HG03432 (cell line): ENCODE data around the gene SHROOM2.

Source experiments
- ATAC-seq: cut with Tn5 transposase; IDR thresholded peaks from one replicate; pipeline ENCODE4 v1.9.1; 2021; ENCODE audit warnings: mild to moderate bottlenecking, moderate library complexity; ENCODE audit not compliant: unreplicated experiment

SHROOM2 gene

DNA sequence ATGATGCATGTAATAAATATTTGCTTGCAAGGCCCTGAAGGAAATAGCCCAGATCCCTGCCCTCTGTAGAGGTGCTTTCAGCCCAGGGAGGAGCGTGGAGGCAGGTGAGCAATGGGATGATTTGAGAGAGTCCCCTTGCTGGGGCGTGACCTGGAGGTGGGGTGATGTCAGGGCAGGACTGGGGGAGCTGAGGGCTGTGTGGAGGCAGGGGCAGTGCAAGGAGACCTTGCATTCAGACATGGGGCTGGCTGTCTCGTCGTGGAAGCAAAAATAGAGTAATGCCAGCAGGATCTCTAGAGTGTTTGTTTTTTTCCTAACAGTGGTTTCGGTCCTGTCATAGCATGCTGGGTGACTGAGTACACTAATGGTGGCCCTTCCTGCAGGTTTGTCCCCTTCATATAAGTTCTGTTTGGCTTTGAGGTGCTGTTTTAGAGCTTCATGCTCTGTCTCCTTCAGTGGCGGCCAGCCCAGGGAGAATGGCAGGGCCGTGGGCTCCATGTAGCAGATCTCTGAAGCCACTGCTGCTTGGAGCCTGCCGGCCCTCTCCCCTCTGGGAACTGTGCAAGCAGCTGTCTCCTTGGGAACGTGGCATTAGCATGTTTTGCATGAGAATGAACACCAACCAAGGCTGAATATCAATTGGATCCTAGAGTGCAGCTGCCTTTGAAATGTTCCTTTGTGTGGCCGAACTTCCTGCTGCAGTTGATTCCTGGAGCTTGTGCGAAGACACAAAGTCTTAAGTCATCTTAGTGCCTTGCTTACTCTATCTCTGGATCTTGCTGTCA, 141.7 kb downstream of the SHROOM2 start:
- ATAC-seq: no peak

DNA sequence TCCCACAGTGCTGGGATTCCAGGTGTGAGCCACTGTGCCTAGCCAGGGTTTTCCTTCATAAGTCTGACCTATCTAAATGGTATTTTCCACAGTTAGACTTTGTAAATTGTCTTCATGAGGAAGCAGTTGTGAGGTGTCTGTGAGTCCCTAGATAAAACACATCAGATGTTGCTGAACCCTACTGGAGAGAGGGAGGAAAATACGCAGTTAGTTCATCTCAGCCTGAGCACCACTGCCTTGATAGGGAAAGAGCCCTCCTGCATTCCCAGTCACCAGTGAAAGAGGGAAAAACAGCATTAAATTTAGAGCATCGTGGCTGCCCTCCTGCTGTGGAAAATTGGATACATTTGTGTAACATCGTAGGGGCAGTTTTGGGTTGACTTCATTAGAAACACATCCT, 149.2 kb downstream of the SHROOM2 start:
- ATAC-seq: no peak

DNA sequence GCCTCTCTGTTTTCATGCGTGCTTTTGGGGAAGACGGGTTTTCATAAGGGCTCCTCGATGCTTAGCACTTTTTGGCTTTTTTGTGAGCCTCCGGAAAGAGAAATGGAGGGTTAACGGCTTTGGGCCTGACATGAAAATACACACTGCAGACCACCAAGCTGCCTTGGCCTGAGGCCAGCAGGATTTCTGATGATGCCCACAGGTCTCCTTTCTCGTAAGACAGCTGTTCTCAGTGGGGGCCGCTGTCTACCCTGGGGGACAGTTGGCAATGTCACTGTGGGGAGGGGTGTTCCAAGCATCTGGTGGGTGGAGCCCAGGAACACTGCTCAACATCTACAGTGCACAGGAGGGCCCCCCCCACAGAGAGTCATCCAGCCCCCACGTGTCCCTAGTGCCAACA, 151.5 kb downstream of the SHROOM2 start:
- ATAC-seq: no peak

DNA sequence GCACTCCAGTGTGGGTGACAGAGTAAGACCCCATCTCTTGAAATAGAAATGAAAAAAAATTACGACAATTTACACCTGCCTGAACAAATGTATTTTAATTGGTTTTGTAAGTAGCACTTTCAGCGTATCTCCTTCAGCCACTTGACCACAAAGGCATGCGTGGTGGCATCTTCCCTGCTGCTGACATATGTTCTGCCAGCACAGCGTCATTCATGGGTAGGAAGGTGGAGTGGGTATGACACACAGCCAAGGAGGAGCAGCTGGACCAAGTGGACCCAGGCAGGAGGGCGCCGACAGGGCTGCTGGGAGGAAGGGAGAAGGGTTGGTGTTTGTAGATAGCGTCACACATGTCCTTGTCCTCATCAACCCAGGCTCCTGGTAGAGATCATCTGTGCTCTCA, 152.3 kb downstream of the SHROOM2 start:
- no peak for ATAC-seq

DNA sequence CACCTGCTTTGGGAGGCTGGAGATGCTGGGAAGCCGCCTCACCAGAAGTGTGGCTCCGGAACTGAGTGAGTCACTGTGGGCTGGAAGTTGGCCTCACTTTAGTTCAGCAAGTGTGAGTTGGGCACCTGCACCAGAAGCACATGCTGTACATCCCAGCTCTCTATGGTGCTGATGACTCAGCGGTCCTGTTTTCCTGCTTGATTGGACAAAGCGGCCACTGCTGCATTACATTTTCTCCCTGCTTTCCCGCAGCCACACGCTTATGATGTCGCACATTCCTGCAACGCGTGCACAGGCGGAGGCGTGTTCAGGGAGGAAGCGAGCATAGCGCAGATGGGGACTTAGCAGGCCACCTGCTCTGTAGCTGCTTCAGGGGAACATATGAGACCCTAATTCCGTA, 154.2 kb downstream of the SHROOM2 start:
- ATAC-seq: no peak

DNA sequence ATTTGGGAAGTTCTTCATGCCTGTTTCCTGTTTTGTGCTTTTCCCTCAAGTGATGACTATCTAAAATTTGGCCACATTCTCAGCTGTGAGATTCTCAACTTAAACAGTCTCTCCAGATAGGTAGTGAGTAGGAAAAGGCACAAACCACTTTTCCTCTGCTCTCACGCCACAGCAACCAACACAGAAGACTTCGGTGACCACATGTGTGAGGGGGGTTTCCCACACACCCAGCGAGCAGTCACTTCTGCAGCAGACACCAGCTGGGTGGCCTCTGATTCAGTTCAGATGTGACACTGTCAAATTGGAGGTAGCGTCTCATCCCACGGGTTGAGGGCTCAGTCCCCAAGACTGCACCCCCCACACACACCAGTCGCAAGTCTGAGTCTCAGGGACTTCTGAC, 155.9 kb downstream of the SHROOM2 start:
- ATAC-seq: peak; percentile 96

DNA sequence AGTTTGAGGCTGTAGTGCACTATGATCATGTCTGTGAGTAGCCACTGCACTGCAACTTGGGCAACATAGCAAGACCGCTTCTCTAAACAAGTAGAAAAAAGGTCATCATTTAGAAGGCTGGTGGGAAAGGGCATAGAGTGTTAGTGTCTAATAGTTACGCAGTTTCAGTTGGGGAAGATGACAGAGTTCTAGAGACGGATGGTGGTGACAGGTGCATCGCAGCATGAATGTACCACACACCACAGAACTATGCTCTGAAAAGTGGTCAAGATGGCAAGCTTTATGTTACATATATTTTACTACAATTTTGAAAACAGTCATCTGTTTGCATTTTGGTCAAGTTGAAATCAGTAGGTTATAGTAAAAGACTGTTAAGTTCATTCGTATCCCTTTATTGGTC, 157.2 kb downstream of the SHROOM2 start:
- no peak for ATAC-seq

DNA sequence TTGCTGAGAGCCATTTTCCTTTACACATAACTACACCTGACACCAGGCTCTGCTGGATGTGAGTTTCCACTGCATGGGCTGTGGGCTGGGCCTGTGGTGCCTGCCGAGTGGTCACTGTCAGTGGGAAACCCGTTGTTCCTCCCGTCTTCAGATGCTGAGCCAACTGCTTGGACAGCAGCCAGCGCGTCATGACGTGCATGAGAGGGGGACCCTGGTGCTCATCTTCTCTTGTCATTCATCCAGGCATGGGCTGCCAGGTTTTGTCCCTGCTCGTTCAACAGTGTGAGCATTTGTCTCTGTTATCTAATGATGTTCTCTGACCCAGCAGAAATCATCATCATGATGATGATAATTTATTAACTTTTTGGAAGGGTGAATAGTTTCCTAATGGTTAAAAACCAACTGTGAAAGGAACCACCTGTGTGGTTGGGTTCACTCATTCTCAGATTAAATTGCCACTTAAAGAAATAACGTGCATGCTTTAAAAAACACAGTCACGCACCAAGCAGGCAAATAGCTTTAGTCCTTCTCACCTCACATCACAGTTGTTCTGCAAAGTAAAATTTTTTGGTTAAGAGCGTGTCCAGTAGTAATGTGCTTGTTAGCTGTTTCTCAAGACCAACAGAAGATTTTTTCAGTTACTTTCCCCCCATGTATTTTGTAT, 161.0 kb downstream of the SHROOM2 start:
- ATAC-seq: no peak

DNA sequence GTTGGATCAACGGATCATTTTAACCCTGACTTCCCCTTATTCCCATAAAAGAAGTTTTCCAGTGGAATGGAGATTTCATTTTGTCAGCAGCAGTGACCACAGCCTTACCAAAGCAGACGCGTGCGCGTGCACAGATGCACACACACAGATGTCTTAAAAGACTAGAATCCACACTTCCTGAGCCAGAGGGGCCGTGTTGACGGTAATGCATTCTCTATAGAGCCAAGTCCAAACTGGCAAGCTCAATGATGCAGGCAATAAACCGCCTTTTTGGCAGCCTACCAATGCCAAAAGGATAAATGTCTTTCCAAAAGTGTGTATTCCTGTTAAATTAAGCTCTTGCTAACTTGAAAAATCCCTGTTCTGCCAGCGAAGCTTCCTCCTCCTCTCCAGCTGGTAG, 162.2 kb downstream of the SHROOM2 start:
- ATAC-seq: no peak

DNA sequence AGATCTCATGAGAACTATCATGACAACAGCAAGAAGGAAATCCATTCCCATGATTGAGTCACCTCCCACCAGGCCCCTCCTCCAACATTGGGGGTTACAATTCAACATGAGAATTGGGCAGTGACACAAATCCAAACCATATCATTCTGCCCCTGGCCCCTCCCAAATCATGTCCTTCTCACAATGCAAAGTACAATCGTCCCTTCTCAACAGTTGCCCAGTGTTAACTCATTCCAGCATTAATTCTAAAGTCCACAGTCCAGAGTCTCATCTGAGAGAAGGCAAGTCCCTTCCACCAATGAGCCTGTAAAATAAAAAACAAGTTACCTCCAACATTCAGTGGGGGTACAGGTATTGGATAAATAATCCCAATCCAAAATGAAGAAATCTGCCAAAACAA, 166.1 kb downstream of the SHROOM2 start:
- ATAC-seq: no peak

DNA sequence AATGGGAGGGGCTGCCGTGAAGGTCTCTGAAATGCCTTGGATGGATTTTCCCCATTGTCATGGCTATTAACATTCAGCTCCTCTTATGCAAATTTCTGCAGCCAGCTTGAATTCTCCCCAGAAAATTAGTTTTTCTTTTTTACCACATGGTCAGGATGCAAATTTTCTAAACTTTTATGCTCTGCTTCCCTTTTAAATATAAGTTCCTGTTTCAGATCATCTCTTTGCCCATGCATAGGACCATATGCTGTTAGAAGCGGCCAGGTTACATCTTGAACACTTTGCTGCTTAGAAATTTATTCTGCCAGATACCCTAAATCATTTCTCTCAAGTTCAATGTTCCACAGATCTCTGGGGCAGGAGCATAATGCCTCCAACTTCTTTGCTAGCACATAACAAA, 167.2 kb downstream of the SHROOM2 start:
- no peak for ATAC-seq

DNA sequence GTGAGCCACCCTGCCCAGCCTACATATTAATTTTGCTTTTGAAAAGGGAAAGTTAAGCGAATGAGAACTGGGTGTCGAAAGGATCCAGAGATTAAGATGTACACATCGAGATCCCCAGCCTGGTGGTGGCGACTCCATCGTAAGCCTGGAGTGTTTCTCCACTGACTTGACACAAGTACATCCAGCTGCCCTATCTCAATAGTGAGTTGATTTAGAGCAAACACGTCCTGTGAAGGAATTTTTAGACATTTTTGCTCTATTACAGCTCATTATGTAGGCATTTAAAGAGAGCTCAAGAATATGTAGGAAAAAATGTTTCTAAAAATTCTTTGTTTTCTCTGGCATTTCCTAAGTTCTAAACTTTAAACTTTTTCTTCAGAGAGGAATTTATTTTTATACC, 169.3 kb downstream of the SHROOM2 start:
- ATAC-seq: no peak

DNA sequence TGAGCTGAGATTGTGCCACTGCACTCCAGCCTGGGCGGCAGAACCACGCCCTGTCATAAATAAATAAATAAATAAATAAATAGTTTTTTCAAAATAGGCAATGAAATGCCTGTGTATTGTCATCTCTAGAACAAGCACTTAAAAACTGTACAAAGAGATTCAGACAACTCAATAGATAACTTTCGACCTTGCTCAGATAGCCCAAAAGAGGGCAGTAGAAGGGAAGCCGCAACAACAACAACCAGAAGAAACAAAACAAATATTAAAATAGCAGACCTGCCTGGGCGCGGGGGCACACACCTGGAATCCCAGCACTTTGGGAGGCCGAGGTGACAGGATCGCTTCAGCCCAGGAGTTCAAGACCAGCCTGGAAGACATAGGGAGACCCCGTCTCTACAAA, 171.5 kb downstream of the SHROOM2 start:
- no peak for ATAC-seq

DNA sequence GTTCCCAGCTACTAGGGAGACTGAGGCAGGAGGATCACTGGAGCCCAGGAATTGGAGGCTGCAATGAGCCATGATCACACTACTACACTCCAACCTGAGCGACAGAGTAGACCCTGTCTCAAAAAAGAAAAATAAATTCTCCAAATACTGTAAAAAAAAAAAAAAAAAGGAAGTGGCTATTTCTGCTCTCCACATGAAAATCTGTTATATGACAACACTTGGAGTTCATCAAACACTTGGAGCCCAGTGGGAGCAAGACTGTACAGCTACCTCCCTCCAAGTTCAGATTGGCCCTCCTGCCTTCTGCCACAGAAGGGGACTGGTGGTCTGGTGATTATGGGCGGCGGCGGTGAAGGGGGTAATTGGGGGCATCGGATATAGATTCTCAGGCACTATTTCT, 172.0 kb downstream of the SHROOM2 start:
- ATAC-seq: no peak

DNA sequence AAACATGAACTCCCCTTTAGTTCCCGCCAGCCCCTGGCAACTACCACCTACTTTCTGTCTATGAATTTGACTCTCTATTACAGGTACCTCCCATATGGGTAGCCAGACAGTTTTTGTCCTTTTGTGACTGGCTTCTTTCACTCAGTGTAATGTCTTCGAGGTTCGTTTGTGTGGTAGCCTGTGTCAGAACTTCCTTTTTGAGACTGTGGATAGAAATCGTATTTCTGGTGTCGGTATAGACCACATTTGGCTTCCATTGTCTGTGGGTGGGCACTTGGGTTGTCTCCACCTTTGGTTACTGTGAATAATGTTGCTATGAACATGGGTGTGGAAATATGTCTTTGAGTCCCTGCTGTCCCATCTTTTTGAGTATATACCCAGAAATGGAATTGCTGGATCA, 175.5 kb downstream of the SHROOM2 start:
- no peak for ATAC-seq

DNA sequence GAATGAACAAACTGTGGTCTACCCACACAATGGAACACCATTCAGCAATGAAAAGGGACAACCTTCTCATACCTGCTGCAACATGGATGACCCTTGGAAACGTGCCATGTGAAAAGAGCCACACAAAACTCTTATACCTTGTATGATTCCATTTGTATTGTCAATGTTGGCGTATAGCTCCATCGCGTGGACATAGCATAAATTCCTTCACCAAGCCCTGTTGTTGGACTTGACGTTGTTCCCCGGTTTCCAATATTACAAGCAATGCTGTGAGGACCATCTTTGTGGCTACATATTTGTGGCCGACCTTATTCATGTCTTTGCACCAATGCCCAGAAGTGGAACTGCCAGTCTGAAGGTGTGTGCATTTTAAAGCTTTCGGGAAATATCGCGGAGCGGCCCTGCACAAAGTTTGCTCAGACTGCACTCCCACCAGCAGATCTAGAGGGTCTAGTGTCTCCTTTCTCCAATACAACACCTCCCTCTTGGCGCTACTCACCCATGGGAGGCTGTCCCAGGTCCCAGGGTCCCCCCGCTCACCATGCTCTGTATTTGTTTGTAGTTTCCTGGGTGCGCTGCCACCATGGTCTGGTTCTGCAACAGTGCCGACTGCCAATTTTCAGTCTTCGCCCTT, 180.7 kb downstream of the SHROOM2 start, which contains the start of gene CLDN34:
TSS of gene CLDN34 (plus strand) at position 584 of the 634 bp plus-strand sequence. CDS start at position 584, 0 bp downstream.
- ATAC-seq: no peak

DNA sequence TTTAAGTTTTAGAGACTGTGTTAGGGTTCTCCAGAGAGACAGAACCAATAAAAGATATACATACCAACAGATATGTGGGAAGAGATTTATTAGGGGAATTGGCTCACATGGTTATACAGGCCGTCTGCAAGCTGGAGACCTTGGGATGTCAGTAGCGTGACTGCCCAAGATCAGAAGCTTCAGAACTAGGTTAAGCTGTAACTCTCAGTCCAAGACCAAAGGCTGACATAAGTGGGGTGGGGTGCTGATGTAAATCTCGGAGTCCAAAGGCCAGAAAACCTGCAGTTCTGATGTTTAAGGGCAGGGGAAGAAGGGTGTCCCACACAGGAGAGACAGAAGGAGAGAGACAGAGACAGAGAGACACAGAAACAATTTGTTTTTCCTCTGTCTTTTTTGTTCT, 191.4 kb downstream of the SHROOM2 start:
- no peak for ATAC-seq

DNA sequence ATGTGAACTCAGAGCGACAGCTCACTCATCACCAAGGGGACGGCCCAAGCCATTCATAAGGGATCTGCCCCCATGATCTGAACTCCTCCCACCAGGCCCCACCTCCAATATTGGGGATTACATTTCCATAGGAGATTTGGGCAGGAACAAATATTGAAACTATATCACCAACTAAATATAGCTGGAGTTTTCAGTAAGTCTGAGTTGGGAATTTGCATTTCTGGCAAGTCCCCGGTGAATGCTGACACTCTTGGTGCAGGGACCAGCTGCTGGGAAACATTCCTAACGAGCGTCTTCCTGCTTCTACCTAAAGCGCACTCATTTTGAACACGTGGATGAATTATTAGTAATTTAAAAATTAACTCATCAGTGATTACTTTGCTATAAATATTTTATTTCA, 194.2 kb downstream of the SHROOM2 start:
- no peak for ATAC-seq

DNA sequence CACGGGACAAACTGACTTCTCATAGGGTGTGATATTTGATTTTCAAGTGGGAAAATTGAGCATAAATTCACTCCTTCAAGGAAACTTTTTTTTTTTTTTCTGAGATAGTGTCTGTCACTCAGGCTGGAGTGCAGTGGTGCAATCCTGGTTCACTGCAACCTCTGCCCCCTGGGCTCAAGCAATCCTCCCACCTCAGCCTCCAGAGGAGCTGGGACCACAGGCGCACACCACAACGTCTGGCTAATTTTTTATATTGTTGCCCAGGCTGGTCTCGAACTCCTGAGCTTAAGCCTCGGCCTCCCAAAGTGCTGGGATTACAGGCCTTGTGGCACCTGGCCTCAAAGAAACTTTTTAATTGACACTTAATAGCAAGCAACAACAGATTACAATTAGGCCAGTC, 194.7 kb downstream of the SHROOM2 start:
- ATAC-seq: no peak

DNA sequence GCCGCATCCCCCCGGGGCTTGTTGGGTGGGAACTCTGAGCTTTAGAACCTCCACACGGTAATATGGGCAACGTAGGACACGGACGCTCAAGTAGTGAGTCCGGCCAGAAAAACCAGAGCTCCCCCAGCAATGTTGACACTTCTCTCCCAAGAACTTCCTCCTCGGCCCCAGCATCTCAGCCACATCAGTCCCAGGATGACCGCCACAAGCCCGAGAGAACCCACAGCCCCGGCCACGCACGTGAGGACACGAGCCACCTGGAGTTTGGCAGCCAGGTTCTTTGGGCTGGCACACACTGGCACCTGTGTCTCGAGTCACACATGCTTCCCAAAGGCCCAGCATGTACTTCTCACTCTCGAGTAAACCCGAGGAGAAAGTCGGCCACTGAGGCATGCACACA, 197.2 kb downstream of the SHROOM2 start:
- ATAC-seq: no peak

DNA sequence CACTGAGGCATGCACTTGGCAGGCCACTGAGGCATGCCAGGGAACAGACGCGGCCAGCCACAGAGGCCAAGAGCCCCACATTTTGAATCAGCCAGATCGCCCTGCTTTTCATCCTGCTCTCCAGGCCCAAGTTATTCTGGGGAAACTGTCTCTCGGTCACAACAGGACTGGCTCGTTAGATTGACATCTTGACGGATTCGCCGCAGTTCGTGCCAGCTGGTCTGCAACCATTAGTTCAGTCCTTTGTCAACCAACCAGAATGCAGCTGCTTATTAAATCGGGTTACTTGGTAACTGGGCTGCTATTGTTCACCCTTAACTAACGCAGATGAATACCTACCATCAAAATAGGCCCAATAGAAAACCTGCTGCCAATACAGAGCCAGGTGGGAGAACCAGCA, 197.6 kb downstream of the SHROOM2 start:
- ATAC-seq: no peak

DNA sequence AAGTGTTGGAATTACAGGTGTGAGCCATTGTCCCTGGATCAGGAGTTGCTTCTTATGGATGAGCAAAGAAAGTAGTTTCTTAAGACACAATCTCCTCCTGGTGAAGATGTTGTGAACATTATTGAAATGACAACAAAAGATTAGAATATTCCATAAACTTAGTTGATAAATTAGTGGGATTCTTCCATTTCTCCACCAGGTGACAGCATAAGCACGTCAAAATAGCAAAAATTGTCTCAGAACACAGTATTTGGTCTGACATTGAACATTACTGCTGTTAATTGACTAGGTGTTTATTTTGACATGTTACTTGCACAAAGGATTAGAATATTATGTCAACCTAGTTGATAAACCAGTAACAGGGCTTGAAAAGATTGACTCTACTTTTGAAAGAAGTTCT, 202.5 kb downstream of the SHROOM2 start:
- ATAC-seq: no peak
